ENCODE results near the gene ARF1.

ARF1 gene

DNA sequence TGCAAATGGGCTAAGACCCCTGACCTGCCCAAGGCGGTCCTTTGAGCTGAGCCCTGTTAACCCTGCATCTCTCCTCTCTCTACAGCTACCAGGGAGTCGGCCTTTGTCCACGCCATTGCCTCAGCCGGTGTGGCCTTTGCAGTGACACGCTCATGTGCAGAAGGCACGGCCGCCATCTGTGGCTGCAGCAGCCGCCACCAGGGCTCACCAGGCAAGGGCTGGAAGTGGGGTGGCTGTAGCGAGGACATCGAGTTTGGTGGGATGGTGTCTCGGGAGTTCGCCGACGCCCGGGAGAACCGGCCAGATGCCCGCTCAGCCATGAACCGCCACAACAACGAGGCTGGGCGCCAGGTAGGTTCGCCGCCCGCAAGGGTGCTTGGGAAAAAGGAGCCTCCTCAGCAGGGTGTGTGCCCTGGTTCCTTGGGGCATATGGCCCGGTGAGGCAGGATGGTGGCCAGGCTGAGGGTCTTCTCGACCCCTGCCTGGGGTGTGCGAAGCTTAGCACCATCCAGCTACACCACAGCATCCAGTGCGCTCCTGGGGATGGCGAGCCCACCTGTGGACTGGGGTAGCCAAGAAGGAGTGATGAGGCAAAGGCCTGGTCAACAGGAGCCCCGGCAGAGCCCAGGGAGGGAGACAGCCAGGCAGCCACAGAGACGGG, 31.8 kb upstream of the ARF1 start:
- no peak for DNase-seq

GRCh38 chr1:228058172-228058948, 24.1 kb upstream of the ARF1 start:
- no peak for DNase-seq

DNA sequence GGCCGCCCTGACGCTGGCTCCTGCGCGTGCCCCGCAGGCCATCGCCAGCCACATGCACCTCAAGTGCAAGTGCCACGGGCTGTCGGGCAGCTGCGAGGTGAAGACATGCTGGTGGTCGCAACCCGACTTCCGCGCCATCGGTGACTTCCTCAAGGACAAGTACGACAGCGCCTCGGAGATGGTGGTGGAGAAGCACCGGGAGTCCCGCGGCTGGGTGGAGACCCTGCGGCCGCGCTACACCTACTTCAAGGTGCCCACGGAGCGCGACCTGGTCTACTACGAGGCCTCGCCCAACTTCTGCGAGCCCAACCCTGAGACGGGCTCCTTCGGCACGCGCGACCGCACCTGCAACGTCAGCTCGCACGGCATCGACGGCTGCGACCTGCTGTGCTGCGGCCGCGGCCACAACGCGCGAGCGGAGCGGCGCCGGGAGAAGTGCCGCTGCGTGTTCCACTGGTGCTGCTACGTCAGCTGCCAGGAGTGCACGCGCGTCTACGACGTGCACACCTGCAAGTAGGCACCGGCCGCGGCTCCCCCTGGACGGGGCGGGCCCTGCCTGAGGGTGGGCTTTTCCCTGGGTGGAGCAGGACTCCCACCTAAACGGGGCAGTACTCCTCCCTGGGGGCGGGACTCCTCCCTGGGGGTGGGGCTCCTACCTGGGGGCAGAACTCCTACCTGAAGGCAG, 23.4 kb upstream of the ARF1 start:
- no peak for DNase-seq

- no peak for DNase-seq
Observed at GRCh38 chr1:228059634-228060457, 22.7 kb upstream of the ARF1 start.

DNA sequence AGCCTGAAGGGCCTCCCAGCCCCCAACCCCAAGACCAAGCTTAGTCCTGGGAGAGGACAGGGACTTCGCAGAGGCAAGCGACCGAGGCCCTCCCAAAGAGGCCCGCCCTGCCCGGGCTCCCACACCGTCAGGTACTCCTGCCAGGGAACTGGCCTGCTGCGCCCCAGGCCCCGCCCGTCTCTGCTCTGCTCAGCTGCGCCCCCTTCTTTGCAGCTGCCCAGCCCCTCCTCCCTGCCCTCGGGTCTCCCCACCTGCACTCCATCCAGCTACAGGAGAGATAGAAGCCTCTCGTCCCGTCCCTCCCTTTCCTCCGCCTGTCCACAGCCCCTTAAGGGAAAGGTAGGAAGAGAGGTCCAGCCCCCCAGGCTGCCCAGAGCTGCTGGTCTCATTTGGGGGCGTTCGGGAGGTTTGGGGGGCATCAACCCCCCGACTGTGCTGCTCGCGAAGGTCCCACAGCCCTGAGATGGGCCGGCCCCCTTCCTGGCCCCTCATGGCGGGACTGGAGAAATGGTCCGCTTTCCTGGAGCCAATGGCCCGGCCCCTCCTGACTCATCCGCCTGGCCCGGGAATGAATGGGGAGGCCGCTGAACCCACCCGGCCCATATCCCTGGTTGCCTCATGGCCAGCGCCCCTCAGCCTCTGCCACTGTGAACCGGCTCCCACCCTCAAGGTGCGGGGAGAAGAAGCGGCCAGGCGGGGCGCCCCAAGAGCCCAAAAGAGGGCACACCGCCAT, 21.9 kb upstream of the ARF1 start:
- DNase-seq: no peak

DNA sequence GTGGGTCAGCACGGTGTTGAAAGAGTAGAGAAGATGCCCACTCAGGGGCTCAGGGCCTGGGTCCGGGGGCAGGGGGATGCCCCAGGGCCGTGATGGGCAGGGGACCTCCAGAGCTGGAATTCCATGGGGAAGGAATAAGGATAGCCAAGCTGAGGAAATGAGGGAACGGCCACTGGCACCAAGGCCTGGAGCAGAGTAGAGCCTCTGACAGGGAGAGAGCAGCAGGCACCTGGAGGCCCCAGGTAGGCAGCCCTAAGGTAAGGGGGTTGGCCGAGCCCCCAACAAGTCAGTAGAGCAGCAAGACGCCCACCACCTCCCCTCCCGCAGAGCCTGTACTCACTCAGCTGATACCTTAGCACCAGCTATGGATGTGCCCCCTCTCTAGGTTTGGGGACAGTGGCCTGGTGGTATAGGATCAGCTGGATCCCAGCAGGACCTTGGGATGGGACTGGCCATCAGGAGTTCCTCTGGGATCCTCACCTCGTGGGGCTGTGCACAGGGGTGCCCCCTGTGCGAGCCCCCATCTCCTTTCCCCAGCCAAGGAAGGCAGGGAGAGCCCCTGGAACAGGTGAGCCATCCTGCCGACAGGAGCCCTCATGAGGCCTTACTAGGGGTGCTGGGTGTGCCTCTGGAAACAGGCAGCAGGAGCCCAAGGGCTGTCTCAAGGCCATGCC, 21.0 kb upstream of the ARF1 start:
- no peak for DNase-seq

DNA sequence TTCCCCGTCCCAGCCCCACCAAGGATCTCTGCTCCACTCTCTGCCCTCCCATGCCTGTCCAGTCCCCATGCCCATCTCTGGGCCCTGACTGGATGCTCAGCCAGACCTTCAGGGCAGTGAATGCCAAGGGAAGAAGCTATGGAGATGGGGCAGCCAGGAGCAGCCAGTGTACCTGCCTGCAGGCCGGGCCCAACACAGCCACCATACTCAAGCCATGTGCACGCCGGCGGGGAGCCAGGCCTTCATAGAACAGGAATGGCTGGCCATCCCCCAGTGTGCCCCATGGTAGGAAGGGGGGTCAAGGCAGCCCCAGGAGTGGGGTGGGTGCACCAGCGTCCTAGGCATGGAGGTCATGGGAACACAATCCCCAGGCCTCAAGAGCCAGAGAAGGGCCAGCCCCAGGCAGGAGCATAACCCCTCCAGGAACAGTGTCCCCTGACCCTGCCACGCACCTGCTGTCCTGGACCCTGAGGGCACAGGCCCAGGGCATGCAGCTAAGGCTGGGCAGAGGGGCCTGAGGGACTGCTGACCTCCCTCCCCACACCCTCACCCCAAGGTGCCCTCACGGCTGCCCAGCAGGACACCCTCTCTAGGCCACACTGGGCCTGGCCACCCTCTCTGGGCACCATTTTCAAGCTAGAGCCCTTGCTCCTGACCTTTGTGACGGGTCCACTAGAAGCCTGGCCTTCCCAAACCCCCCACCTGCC, 20.3 kb upstream of the ARF1 start:
- DNase-seq: no peak

GRCh38 chr1:228062812-228063211, 19.7 kb upstream of the ARF1 start:
- DNase-seq: no peak

DNA sequence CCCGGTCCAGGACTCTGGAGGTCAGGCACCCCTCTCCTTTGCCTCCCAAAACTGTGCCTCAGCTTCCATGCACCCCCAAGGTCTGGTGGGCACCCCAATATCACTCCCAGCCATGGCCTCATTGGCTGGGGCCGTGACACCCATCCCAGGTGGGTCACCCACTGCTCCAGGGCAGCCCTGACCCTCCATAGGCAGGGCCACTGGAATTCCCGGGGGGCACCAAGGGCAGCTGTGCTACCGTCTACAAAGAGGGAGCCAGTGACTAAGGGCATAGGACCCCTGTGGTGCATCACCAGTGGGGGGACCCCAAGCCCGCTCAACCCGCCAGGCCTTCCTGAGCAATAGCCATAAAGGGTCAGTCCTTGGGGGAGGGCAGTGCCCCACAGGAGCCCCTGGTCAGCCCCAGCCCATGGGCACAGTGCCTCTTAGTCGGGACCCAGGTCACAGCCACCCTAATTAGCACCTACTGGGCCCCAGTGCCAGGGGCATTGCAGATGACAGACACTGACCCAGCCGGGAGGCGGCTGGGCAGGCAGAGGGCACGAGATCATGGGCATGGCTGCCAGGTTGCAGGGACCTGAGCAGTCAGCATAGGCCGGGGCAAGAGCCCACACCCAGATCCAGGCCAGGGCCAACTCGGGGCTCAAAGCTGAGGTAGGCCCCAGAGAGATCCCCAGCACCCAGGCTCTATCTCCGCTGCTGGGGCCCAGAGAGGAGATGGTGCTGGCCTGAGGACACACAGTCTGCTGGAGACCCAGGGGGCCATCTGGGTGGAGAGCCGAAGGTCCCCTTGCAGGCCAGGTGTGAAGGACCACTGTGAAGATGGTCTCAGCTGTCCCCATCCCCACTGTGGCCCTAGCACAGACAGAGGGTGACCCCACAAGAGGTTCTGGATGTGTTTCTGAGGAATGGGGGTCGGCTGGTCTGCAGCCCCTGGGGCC, 19.0 kb upstream of the ARF1 start:
- DNase-seq: no peak

- no peak for DNase-seq
Observed at GRCh38 chr1:228064296-228064695, 18.2 kb upstream of the ARF1 start.

- no peak for DNase-seq
Observed at GRCh38 chr1:228064741-228065542, 17.6 kb upstream of the ARF1 start.

DNA sequence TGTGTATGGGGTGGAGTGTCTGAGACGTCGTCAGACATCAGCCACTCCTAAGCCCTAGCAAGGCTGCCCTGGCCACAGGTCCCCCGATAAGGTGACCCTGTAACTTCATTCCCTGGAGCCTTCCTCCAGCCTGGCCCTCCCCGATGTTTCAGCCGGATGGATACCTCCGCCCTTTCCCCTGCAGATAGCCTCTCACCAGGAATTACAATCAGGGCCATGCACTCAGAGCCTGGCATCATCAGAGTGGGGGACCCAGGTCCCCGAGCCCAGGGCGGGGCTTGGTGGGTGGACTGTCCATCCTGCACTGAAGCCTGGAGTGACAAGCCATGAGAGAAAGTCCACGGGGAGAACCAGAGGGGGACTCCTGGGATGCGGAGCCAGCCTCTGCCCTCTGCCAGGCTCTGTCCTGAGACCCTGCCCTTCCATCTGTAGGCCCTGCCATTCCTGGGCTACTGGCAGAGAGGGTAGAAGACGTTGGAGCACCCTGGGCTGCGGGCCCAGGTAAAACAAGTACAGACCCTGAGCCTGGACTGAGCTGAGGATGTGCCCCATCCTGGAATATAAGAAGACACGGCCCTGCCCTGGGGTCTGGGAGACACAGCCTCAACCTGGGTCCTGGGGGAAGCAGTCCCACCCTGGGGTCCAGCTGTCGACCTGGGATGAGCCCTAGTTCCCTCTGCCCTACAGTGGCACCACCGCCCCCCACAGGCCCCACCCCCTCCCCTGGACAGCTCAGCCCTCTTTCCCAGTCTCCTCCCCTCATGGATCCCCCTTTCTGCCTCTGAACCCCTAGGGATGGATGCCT, 16.8 kb upstream of the ARF1 start:
- no peak for DNase-seq

DNA sequence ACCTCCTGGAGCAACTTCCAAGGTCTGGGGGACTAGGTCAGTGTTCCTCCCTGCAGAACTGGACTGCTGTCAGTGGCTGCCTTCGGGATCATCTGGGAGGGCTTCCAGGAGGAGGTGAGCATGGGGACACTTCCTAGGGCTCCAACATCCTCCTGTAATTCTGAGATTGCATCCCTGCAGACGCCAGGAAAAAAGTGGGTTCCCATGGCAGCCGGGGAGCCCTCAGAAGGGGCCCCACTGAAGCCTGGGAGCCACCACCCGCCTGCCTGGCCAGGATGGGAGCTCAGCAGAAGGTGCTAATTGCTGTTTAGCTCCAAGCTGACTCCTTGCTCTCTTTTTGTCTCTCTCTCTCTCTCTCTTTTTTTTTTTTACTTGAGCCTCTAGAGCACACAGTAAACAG, 16.1 kb upstream of the ARF1 start:
- DNase-seq: no peak

DNA sequence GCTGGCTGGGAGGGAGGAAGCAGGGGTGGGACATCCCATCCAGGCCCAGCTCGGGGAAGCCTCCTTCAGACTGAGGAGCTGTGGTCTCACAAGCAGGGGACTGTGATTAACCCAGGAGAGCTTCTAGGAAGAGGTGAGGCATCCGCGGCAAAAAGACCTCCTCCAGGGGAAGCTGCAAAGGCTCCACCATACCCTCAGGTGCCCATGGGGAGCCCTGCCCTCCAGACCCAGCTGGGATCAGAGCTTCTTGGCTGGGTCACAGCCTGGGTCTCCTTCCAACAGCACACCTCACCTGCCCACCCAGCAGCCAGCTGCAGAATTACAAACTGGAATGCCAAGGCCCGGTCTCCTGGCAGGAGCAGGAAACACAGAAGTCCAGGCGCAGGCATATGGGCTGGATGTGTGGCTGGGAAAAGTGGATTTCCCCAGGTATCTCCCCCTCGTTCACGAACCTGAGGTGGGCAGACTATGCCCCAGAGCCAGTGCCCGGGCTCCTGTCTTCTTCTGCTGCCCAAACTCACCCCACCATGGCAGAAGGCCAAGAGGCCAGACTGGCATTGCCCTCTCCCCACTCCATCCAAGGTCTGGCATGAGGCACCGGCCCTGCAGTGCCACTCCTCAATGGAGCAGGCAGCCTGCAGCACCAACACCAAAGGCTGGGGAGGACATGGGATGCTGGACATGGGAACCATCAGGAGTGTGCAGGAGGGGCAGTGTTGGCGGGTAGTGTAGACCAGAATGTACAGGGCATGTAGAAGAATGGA, 15.4 kb upstream of the ARF1 start:
- no peak for DNase-seq

GRCh38 chr1:228068359-228068758, 14.1 kb upstream of the ARF1 start:
- DNase-seq: no peak

DNA sequence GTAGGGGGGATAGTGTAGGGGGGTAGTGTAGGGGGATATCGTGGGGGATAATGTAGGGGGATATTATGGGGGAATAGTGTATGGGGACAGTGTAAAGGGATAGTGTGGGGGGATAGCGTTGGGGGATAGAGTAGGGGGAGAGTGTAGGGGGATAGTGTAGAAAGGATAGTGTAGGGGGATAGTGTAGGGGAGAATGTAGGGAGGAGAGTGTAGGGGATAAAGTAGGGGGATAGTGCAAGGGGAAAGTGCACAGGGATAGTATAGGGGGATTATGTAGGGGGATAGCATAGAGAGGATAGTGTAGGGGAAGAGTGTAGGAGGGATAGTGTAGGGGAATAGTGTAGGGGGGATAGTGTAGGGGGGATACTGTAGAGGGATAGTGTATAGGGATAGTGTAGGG, 12.3 kb upstream of the ARF1 start:
- no peak for DNase-seq

GRCh38 chr1:228070851-228071250, 11.7 kb upstream of the ARF1 start:
- no peak for DNase-seq

Data from NK-92 treated with Interleukin-12 subunit alpha and Interleukin-12 subunit beta, amount 100 ng/mL, for 24 hours (cell line).